HEK293 (cell line): ENCODE results near the gene ZKSCAN3.

Experiments
- CTCF ChIP-seq: fragments of 450-650 bp; formaldehyde crosslinking; IDR thresholded peaks from 2 replicates; pipeline ENCODE4 v1.5.1; 2016; ENCODE audit warnings: missing biosample characterization, missing genetic modification characterization
- HOXD13 ChIP-seq: sonication (generic); formaldehyde crosslinking; IDR thresholded peaks from 2 replicates; pipeline ENCODE4 v1.8.0; 2022; ENCODE audit warnings: missing genetic modification reagents, borderline replicate concordance
- KLF10 ChIP-seq: fragments of 450-650 bp; IDR thresholded peaks from 2 replicates; pipeline ENCODE4 v1.5.1; 2018; ENCODE audit warnings: missing biosample characterization, mild to moderate bottlenecking, missing genetic modification characterization
- ZBTB11 ChIP-seq: fragments of 450-650 bp; formaldehyde crosslinking; conservative IDR thresholded peaks from 2 replicates; pipeline ENCODE4 v1.5.1; 2016; ENCODE audit warnings: low read depth, missing biosample characterization, missing genetic modification characterization
- ZBTB20 ChIP-seq: fragments of 450-650 bp; formaldehyde crosslinking; IDR thresholded peaks from 2 replicates; pipeline ENCODE4 v1.5.1; 2016; ENCODE audit warnings: missing biosample characterization, missing genetic modification characterization
- ZNF133 ChIP-seq: fragments of 450-650 bp; formaldehyde crosslinking; IDR thresholded peaks from 2 replicates; pipeline ENCODE4 v1.5.1; 2016; ENCODE audit warnings: missing biosample characterization, missing genetic modification characterization
- ZNF311 ChIP-seq: fragments of 450-650 bp; formaldehyde crosslinking; IDR thresholded peaks from 2 replicates; pipeline ENCODE4 v1.5.1; 2017; ENCODE audit warnings: missing biosample characterization, missing genetic modification characterization, borderline replicate concordance
- ZNF404 ChIP-seq: fragments of 450-650 bp; formaldehyde crosslinking; IDR thresholded peaks from 2 replicates; pipeline ENCODE4 v1.5.1; 2017; ENCODE audit warnings: missing biosample characterization, missing genetic modification characterization
- ZNF510 ChIP-seq: fragments of 450-650 bp; formaldehyde crosslinking; IDR thresholded peaks from 2 replicates; pipeline ENCODE4 v1.5.1; 2018; ENCODE audit warnings: mild to moderate bottlenecking, missing genetic modification characterization, missing biosample characterization; ENCODE audit not compliant: insufficient replicate concordance
- ZNF639 ChIP-seq: fragments of 450-650 bp; formaldehyde crosslinking; IDR thresholded peaks from 2 replicates; pipeline ENCODE4 v1.5.1; 2016; ENCODE audit warnings: missing biosample characterization, missing genetic modification characterization
- ZNF654 ChIP-seq: fragments of 450-650 bp; formaldehyde crosslinking; IDR thresholded peaks from 2 replicates; pipeline ENCODE4 v1.5.1; 2016; ENCODE audit warnings: low read depth, missing biosample characterization, missing genetic modification characterization
- ZNF76 ChIP-seq: fragments of 450-650 bp; formaldehyde crosslinking; IDR thresholded peaks from 2 replicates; pipeline ENCODE4; 2016; ENCODE audit warnings: low read depth, missing biosample characterization, missing genetic modification characterization, borderline replicate concordance
- ZNF777 ChIP-seq: fragments of 450-650 bp; formaldehyde crosslinking; IDR thresholded peaks from 2 replicates; pipeline ENCODE4 v1.5.1; 2017; ENCODE audit warnings: missing biosample characterization, missing genetic modification characterization, borderline replicate concordance

DNA sequence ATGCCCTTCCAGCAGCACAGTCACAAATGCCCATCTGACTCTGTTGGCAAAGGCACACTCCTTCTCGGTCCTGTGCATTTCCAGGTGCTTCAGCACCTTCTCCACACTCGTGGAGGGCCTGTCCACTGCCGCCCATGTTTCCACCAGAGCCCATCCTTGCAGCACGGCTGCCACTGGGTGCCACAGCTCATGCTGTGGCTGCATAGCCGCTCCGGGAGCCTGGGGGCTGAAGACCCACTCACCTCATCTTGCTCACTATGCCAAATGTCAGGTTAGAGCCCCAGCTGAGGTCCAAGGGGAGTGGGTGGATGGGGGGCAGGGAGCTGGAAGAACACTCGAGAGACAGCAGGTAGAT, 6.9 kb downstream of the ZKSCAN3 start:
- TF ChIP-seq ZNF133 (tag by site-specific recombination): no peak
- no peak for TF ChIP-seq ZNF654 (tag by site-specific recombination)
- TF ChIP-seq ZNF639 (tag by site-specific recombination): no peak
- no peak for TF ChIP-seq CTCF (tag by site-specific recombination)
- TF ChIP-seq ZBTB11 (tag by site-specific recombination): no peak
- TF ChIP-seq ZNF76 (tag by site-specific recombination): no peak
- TF ChIP-seq ZNF510 (tag by site-specific recombination): no peak
- TF ChIP-seq ZBTB20 (tag by site-specific recombination): no peak
- TF ChIP-seq KLF10: no peak
- no peak for TF ChIP-seq ZNF311 (tag by site-specific recombination)
- TF ChIP-seq ZNF404 (tag by site-specific recombination): no peak
- no peak for TF ChIP-seq ZNF777 (tag by site-specific recombination)
- no peak for TF ChIP-seq HOXD13 (CRISPR knock-in tag)
